Measurements from ENCODE around the gene VCX.
"Not testable (repeated sequence)": the region's sequence is repeated elsewhere in the genome, so short reads cannot be mapped to it uniquely, and the experiment has no call there.

The VCX gene

GRCh38 chrX:7842871-7843270, at the start of gene VCX:
TSS of gene VCX (plus strand) at chrX:7843171. CDS start at chrX:7843204, 33 bp downstream.
- DNase-seq (ENCODE audit: low spot score), result not testable (repeated sequence)

DNA sequence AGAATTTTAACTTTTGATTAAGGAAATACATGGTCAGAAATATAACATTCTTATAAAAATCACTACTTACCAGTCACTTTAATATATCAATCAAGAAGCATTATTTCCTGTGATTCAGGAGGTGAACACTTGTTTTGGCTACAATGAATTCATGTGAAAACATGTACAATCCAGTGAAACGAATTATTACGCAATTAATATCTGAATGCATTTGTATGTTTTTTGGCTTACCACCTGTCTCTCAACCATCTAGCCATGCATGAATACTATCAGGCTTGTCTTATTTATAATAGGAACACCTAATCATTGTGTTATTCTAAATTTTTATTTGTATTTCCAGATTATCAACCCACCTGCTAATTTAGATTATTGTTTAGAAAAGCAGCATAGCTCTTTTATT, 44.6 kb upstream of the VCX start:
- no peak for DNase-seq (ENCODE audit: low spot score)

DNA sequence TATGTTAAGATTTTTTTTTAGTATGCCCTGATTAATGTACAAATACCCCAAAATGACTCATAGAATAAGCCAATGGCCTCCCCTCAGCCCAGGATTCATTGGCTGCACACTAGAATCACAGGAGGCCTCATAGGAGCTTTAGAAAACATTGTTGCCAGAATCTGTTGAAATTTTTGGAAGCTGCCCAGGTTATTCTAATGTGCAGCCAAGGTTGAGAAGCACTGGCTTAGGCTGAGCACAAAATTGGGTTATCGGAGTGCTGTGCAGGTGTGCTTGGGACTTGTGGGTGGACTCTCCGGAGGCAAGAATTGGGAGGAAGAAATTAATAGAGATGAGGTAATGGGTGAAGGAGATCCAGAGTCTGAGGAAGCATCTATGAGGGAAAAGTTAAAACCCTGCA, 41.3 kb upstream of the VCX start:
- DNase-seq (ENCODE audit: low spot score), result no peak

GRCh38 chrX:7815166-7815805, 27.7 kb upstream of the VCX start:
- DNase-seq (ENCODE audit: low spot score), result no peak

GRCh38 chrX:7828594-7828993, 14.4 kb upstream of the VCX start:
- DNase-seq (ENCODE audit: low spot score), result no peak

- no peak for DNase-seq (ENCODE audit: low spot score)
These were observed 1.7 kb upstream of the VCX start for GRCh38 chrX:7841084-7841805.

- DNase-seq (ENCODE audit: low spot score), result no peak
These were observed 9.2 kb downstream of the VCX start for GRCh38 chrX:7852166-7852565.

GRCh38 chrX:7872042-7872441, 29.1 kb downstream of the VCX start:
- no peak for DNase-seq (ENCODE audit: low spot score)

DNA sequence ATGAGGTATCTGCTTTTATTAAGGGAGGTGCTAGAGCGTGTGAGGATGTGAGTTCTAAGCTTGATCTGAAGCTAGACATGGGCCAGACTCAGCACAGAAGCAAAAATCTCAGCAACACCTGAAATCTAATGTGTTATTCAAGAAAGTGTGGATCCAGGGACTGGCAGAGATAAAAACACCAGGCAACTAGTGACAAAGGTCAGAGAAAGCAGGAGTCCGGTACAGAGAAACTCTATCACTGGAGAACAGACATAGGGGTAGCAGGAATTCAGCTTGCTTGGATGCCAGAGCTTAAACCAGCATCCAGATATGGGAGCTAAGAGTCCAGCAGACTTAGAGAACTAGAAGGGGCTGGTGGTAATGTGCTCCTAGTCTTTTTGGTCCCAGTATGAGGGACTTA, 34.0 kb downstream of the VCX start:
- no peak for DNase-seq (ENCODE audit: low spot score)

DNA sequence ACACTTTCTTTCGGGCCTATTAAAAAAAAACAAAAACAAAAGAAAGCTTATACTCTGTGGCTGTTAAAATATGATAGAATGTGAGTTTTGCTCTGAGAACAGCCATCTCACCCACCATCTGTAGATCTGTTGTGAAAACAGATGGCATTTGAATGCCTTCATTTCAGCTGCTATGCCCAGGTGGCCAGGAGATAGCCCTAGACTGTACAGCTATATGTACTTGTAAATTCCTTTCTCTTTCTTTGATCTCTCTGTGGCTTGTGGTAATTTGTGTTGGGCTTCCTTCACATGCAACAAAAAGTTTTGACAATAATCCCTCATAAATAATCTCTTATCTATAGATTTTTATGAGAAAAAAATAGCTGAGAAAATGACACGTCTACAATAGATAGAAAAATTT, 46.2 kb downstream of the VCX start:
- no peak for DNase-seq (ENCODE audit: low spot score)

GRCh38 chrX:7889680-7890079, 46.7 kb downstream of the VCX start:
- peak; percentile 6 for DNase-seq (ENCODE audit: low spot score)

- no peak for DNase-seq (ENCODE audit: low spot score)
These were observed 49.0 kb downstream of the VCX start for GRCh38 chrX:7891928-7892327.

All from AG20443 (cell line).